Left ventricle myocardium superior (tissue), 1 donor: Measurements from ENCODE around the gene FMNL3. TPM values are rescaled to one million over a fixed set of nuclear protein-coding genes. Genes with fewer than 3 reads are reported as not detected.
A peak's percentile ranks its signal among the peaks of the same experiment; 100 is the strongest.
"Not testable (repeated sequence)": the region's sequence is repeated elsewhere in the genome, so short reads cannot be mapped to it uniquely, and the experiment has no call there.

Experiments
- ATAC-seq: fragments of 200-7000 bp; cut with Tn5 transposase; one replicate; pipeline ENCODE4 v1.9.1; 2020; ENCODE audit warnings: mild to moderate bottlenecking, moderate library complexity
- DNase-seq: peaks from one replicate; pipeline ENCODE4 v3.0.0-alpha.2; 2020
- intact Hi-C: fragments of 100-400 bp; cut with micrococcal nuclease; formaldehyde crosslinking; loops from one replicate; pipeline ENCODE4 v1.11.0; 2022
- total RNA-seq: library from RNA; stranded (reverse); fragmentation: NEBNext Ultra II Directional; extraction: Animal tissue kit (Norgen Biotek cat#: 25700); gene quantifications from one replicate; pipeline ENCODE4 v1.2.1, GENCODE V29; 2021
- donor health status: DM: no; HTN: yes; CAD: no; lungs with severe emphysema.

The FMNL3 gene
- total RNA-seq, 1 donor from 2014 or later = 11.3 TPM

GRCh38 chr12:49623142-49623904 lies 83.9 kb downstream of the FMNL3 start, which contains the start of gene PRPF40B:
Gene PRPF40B, plus strand, starts transcription at chr12:49623561. Its CDS starts 30 bp downstream, at chr12:49623591.
- ATAC-seq (peak; percentile 92), DNase-seq (peak; percentile 95)
- intact Hi-C loops = no loop called here

- intact Hi-C loops = no loop called here
- ATAC-seq (peak; percentile 46), DNase-seq (peak; percentile 54)
These were observed 84.6 kb downstream of the FMNL3 start for GRCh38 chr12:49622501-49623141.

GRCh38 chr12:49621651-49622500 lies 85.3 kb downstream of the FMNL3 start:
- intact Hi-C loops = no loop called here
- DNase-seq = peak; percentile 35
- peak; percentile 1 for ATAC-seq

GRCh38 chr12:49619286-49619685 lies 87.9 kb downstream of the FMNL3 start:
- DNase-seq = no peak
- no peak for ATAC-seq
- intact Hi-C loops = no loop called here

GRCh38 chr12:49618576-49618975 lies 88.6 kb downstream of the FMNL3 start:
- intact Hi-C loops = no loop called here
- DNase-seq (no peak), ATAC-seq (no peak)

- DNase-seq (no peak), ATAC-seq (no peak)
- intact Hi-C loops = no loop called here
These were observed 90.5 kb downstream of the FMNL3 start for GRCh38 chr12:49616533-49617219.

GRCh38 chr12:49615725-49616124 lies 91.5 kb downstream of the FMNL3 start:
- intact Hi-C loops = no loop called here
- DNase-seq (no peak), ATAC-seq (no peak)

GRCh38 chr12:49612210-49612609 lies 95.0 kb downstream of the FMNL3 start:
- no peak for DNase-seq
- intact Hi-C loops = no loop called here
- no peak for ATAC-seq

- ATAC-seq, intact Hi-C loops: not testable (repeated sequence)
These were observed 96.4 kb downstream of the FMNL3 start for GRCh38 chr12:49610785-49611184.

GRCh38 chr12:49609875-49610154 lies 97.4 kb downstream of the FMNL3 start:
- intact Hi-C loops = no loop called here
- no peak for DNase-seq
- no peak for ATAC-seq

More at GRCh38 chr12:49610785-49611184, 96.4 kb downstream of the FMNL3 start:
- DNase-seq = not testable (repeated sequence)

- DNase-seq (no peak), ATAC-seq (no peak)
- intact Hi-C loops = no loop called here
These were observed 97.9 kb downstream of the FMNL3 start for GRCh38 chr12:49609059-49609874.

GRCh38 chr12:49605539-49605938 lies 101.7 kb downstream of the FMNL3 start, which contains the start of gene FAM186B:
Gene FAM186B, minus strand, starts transcription at chr12:49605639. Its CDS starts 162 bp downstream, at chr12:49605477.
- DNase-seq, intact Hi-C loops, ATAC-seq: not testable (repeated sequence)

- DNase-seq = no peak
- intact Hi-C loops = no loop called here
- no peak for ATAC-seq
These were observed 102.3 kb downstream of the FMNL3 start for GRCh38 chr12:49604856-49605255.

- DNase-seq = no peak
- intact Hi-C loops = no loop called here
- ATAC-seq = no peak
These were observed 103.5 kb downstream of the FMNL3 start for GRCh38 chr12:49603721-49604120.

GRCh38 chr12:49599961-49600360 lies 107.2 kb downstream of the FMNL3 start:
- intact Hi-C loops = no loop called here
- no peak for ATAC-seq

GRCh38 chr12:49598527-49598926 lies 108.7 kb downstream of the FMNL3 start:
- no peak for DNase-seq
- intact Hi-C loops = no loop called here

More at GRCh38 chr12:49599961-49600360, 107.2 kb downstream of the FMNL3 start:
- DNase-seq = no peak

GRCh38 chr12:49588721-49589516 lies 118.3 kb downstream of the FMNL3 start:
- ATAC-seq = peak; percentile 70
- DNase-seq = peak; percentile 80
- intact Hi-C loops = no loop called here

More at GRCh38 chr12:49598527-49598926, 108.7 kb downstream of the FMNL3 start:
- ATAC-seq = no peak
